HepG2 (cell line): ENCODE results near the gene ELANE. TPM values are rescaled to one million over a fixed set of nuclear protein-coding genes. Genes with fewer than 3 reads are reported as not detected.

Experiments
- ARNT ChIP-seq: fragments of 450-650 bp; IDR thresholded peaks from 2 replicates; pipeline ENCODE4 v1.6.1; 2017
- ATF1 ChIP-seq: IDR thresholded peaks from 2 replicates; pipeline ENCODE4 v1.6.1; 2016; ENCODE audit warnings: mild to moderate bottlenecking, control low read depth
- ATRX ChIP-seq: sonication (generic); formaldehyde crosslinking; IDR thresholded peaks from 2 replicates; pipeline ENCODE4 v1.4.0; 2020; ENCODE audit warnings: missing genetic modification reagents, borderline replicate concordance
- BCL6 ChIP-seq: IDR thresholded peaks from 2 replicates; pipeline ENCODE4 v1.6.1; 2016; ENCODE audit warnings: missing genetic modification reagents, missing compliant biosample characterization
- DMAP1 ChIP-seq: IDR thresholded peaks from 2 replicates; pipeline ENCODE4 v1.6.1; 2016
- ELF3 ChIP-seq: IDR thresholded peaks from 2 replicates; pipeline ENCODE4 v1.6.1; 2016; ENCODE audit warnings: missing genetic modification reagents, missing compliant biosample characterization
- ELF4 ChIP-seq: sonication (generic); formaldehyde crosslinking; IDR thresholded peaks from 2 replicates; pipeline ENCODE4 v1.5.0; 2020; ENCODE audit warnings: missing genetic modification reagents, mild to moderate bottlenecking, moderate library complexity, borderline replicate concordance
- JUND ChIP-seq: sonication (generic); formaldehyde crosslinking; IDR thresholded peaks from 2 replicates; pipeline ENCODE4 v1.8.0; 2022; ENCODE audit warnings: mild to moderate bottlenecking, missing genetic modification reagents
- KAT8 ChIP-seq: IDR thresholded peaks from 2 replicates; pipeline ENCODE4 v1.6.1; 2016; ENCODE audit warnings: missing genetic modification reagents, missing compliant biosample characterization
- KLF16 ChIP-seq, 2 experiments: sonication (generic) in 1 of 2; formaldehyde crosslinking in 1 of 2; IDR thresholded peaks; 2 replicates each; pipeline versions ENCODE4 v1.6.1 to v1.8.0; 2016 to 2023; ENCODE audit warnings: missing genetic modification reagents in 2 of 2, missing compliant biosample characterization in 1 of 2
- NFE2 ChIP-seq: sonication (generic); formaldehyde crosslinking; IDR thresholded peaks from 2 replicates; pipeline ENCODE4 v1.4.0; 2020; ENCODE audit warnings: missing genetic modification reagents
- NFYB ChIP-seq: sonication (generic); formaldehyde crosslinking; IDR thresholded peaks from 2 replicates; pipeline ENCODE4 v1.4.0; 2020; ENCODE audit warnings: missing genetic modification reagents
- ZFP41 ChIP-seq: sonication (generic); formaldehyde crosslinking; IDR thresholded peaks from 2 replicates; pipeline ENCODE4 v1.4.0; 2020; ENCODE audit warnings: mild to moderate bottlenecking, missing genetic modification reagents, borderline replicate concordance
- ZKSCAN8 ChIP-seq: IDR thresholded peaks from 2 replicates; pipeline ENCODE4 v1.6.1; 2016; ENCODE audit warnings: borderline replicate concordance, missing genetic modification reagents, missing compliant biosample characterization
- ZNF205 ChIP-seq: IDR thresholded peaks from 2 replicates; pipeline ENCODE4 v1.6.1; 2018; ENCODE audit warnings: missing biosample characterization, missing genetic modification reagents
- ZNF326 ChIP-seq: sonication (generic); formaldehyde crosslinking; IDR thresholded peaks from 2 replicates; pipeline ENCODE4 v1.4.0; 2020; ENCODE audit warnings: missing genetic modification reagents, borderline replicate concordance
- ZNF44 ChIP-seq: sonication (generic); formaldehyde crosslinking; IDR thresholded peaks from 2 replicates; pipeline ENCODE4 v1.5.1; 2020; ENCODE audit warnings: mild to moderate bottlenecking, missing genetic modification reagents
- ZNF441 ChIP-seq: sonication (generic); formaldehyde crosslinking; IDR thresholded peaks from 2 replicates; pipeline ENCODE4 v1.7.0; 2021; ENCODE audit warnings: missing genetic modification reagents, borderline replicate concordance
- ZSCAN12 ChIP-seq: sonication (generic); formaldehyde crosslinking; IDR thresholded peaks from 2 replicates; pipeline ENCODE4 v1.9.0; 2021; ENCODE audit warnings: mild to moderate bottlenecking, missing genetic modification reagents
- polyA plus RNA-seq, 8 experiments: library from polyadenylated mRNA; depleted of rRNA in 3 of 8; stranded (reverse) in 7 of 8; unstranded in 1 of 8; fragments of >200 nt; fragmentation: Illumina TruSeq in 4 of 8; extraction: Trizol in 4 of 8; gene quantifications; 2 replicates each; pipeline versions ENCODE4 v1.2.1 to v1.2.3, GENCODE V29; 2011 to 2016; ENCODE audit warnings: low read depth in 4 of 8, missing spikeins in 1 of 8, mixed read lengths in 1 of 8; ENCODE audit not compliant: insufficient read depth in 1 of 8
- total RNA-seq, 5 experiments: library from RNA; depleted of rRNA; stranded (reverse); fragments of >200 nt; fragmentation: Illumina TruSeq; extraction: Trizol; gene quantifications; 2 replicates each; pipeline ENCODE4 v1.2.3, GENCODE V29; 2016; ENCODE audit warnings: low read depth in 1 of 5
- TF ChIP-seq, protein P1 (sequence below): IDR thresholded peaks from 2 replicates; pipeline ENCODE4 v1.6.1; 2016; ENCODE audit warnings: missing genetic modification reagents, missing compliant biosample characterization
- TF ChIP-seq, protein P2 (sequence below): sonication (generic); formaldehyde crosslinking; IDR thresholded peaks from 2 replicates; pipeline ENCODE4 v1.4.0; 2020; ENCODE audit warnings: mild to moderate bottlenecking, missing genetic modification reagents
- TF ChIP-seq, protein P3 (sequence below): IDR thresholded peaks from 2 replicates; pipeline ENCODE4 v1.6.1; 2016; ENCODE audit warnings: low read depth, control low read depth

The ELANE gene
- total and polyA plus RNA-seq, 2 of the 13 experiments (the other 11 are each of a cell fraction or from before 2014, with no cell fraction given): not detected

DNA sequence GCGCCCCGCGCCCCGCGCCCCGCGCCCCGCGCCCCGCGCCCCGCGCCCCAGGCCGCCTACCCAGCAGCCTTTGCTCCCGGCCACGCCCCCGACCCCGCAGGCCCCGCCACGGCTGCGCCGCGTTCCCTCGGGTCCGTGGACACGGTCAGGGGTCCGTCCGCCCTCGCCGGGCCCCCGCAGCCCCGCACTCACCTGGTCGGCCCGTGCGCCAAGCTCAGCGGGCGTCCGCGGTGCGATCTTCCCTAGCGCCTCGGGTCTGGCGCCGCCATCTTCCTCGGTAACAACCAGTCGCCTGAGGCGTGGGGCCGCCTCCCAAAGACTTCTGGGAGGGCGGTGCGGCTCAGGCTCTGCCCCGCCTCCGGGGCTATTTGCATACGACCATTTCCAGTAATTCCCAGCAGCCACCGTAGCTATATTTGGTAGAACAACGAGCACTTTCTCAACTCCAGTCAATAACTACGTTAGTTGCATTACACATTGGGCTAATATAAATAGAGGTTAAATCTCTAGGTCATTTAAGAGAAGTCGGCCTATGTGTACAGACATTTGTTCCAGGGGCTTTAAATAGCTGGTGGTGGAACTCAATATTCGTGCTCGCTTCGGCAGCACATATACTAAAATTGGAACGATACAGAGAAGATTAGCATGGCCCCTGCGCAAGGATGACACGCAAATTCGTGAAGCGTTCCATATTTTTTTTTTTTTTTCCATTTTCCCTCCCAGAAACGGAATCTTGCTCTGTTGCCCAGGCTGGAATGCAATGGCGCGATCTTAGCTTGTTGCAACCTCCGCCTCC lies 41.0 kb downstream of the ELANE start, which contains the start of the genes MED16 and RNU6-9 (continued):
- 0 out of 2 replicates have a peak, but pooled peaks have one; percentile 51 for TF ChIP-seq ELF4 (CRISPR knock-in tag)
- peak; percentile 71 for TF ChIP-seq ATF1 (CRISPR knock-in tag)
- TF ChIP-seq BCL6 (CRISPR knock-in tag): peak; percentile 37; the same call in 1 of the 2 replicates
- TF ChIP-seq ZSCAN12 (CRISPR knock-in tag): no peak
- no peak for TF ChIP-seq NFE2
- TF ChIP-seq NFYB (CRISPR knock-in tag): no peak
- no peak for TF ChIP-seq ATRX (CRISPR knock-in tag)
- TF ChIP-seq, protein P1, sequence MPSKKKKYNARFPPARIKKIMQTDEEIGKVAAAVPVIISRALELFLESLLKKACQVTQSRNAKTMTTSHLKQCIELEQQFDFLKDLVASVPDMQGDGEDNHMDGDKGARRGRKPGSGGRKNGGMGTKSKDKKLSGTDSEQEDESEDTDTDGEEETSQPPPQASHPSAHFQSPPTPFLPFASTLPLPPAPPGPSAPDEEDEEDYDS (CRISPR knock-in tag): peak; percentile 72; the same call in 1 of the 2 replicates
- no peak; the same call in 1 of the 2 replicates for TF ChIP-seq ZNF205 (CRISPR knock-in tag)
- TF ChIP-seq ELF3 (CRISPR knock-in tag): 0 out of 2 replicates have a peak, but pooled peaks have one; percentile 43
- TF ChIP-seq DMAP1 (CRISPR knock-in tag): peak; percentile 67; the same call in 1 of the 2 replicates
- no peak for TF ChIP-seq ZNF441
- TF ChIP-seq ARNT: no peak
- TF ChIP-seq ZNF44 (CRISPR knock-in tag): no peak
- TF ChIP-seq KLF16 (CRISPR knock-in tag; IDR thresholded peaks at IDR 0.05): peak in 1 of 2 experiments; percentile 47; a peak in 1 of 4 replicates
- TF ChIP-seq, protein P2, sequence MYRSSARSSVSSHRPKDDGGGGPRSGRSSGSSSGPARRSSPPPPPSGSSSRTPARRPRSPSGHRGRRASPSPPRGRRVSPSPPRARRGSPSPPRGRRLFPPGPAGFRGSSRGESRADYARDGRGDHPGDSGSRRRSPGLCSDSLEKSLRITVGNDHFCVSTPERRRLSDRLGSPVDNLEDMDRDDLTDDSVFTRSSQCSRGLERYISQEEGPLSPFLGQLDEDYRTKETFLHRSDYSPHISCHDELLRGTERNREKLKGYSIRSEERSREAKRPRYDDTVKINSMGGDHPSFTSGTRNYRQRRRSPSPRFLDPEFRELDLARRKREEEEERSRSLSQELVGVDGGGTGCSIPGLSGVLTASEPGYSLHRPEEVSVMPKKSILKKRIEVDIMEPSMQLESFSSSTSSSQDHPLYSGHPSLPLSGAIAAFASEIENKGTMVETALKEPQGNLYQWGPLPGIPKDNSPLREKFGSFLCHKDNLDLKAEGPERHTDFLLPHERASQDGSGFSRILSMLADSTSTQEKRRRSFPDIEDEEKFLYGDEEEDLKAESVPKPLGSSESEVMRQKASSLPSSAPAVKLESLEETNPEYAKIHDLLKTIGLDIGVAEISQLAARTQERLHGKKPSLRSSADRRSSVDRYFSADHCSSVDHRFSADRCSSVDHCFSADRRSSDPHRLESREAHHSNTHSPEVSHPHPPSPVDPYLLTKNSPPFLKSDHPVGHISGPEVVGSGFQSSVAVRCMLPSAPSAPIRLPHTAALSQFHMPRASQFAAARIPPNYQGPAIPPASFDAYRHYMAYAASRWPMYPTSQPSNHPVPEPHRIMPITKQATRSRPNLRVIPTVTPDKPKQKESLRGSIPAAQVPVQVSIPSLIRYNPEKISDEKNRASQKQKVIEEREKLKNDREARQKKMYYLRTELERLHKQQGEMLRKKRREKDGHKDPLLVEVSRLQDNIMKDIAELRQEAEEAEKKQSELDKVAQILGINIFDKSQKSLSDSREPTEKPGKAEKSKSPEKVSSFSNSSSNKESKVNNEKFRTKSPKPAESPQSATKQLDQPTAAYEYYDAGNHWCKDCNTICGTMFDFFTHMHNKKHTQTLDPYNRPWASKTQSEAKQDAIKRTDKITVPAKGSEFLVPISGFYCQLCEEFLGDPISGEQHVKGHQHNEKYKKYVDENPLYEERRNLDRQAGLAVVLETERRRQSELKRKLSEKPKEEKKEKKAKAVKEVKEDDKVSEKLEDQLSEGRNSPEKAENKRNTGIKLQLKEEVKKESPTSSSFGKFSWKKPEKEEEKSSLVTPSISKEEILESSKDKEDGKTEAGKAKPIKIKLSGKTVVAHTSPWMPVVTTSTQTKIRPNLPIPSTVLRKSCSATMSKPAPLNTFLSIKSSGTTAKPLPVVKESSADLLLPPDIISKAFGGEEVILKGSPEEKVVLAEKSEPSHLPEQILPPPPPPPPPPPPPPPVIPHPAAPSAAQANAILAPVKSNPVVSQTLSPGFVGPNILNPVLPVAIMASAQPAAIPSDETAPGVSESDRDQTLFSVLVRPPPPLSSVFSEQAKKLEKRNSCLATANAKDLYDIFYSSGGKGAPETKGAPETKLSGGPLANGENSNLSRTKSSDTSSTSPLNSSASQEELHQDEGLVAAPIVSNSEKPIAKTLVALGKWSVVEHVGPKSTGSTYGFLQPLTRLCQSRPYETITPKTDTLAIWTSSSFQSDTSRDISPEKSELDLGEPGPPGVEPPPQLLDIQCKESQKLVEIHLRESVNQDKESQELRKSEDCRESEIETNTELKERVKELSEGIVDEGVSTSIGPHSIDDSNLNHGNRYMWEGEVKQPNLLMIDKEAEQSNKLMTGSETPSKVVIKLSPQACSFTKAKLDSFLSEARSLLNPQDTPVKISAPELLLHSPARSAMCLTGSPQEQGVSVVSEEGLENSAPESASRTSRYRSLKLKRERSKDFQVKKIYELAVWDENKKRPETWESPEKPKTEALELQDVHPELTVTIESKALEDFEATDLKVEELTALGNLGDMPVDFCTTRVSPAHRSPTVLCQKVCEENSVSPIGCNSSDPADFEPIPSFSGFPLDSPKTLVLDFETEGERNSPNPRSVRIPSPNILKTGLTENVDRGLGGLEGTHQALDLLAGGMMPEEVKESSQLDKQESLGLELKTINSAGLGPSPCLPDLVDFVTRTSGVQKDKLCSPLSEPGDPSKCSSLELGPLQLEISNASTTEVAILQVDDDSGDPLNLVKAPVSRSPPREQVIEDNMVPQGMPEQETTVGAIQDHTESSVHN: no peak
- TF ChIP-seq ZNF326 (CRISPR knock-in tag): no peak
- TF ChIP-seq, protein P3, sequence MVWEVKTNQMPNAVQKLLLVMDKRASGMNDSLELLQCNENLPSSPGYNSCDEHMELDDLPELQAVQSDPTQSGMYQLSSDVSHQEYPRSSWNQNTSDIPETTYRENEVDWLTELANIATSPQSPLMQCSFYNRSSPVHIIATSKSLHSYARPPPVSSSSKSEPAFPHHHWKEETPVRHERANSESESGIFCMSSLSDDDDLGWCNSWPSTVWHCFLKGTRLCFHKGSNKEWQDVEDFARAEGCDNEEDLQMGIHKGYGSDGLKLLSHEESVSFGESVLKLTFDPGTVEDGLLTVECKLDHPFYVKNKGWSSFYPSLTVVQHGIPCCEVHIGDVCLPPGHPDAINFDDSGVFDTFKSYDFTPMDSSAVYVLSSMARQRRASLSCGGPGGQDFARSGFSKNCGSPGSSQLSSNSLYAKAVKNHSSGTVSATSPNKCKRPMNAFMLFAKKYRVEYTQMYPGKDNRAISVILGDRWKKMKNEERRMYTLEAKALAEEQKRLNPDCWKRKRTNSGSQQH (CRISPR knock-in tag): peak; percentile 73; the same call in 1 of the 2 replicates
- TF ChIP-seq ZFP41 (CRISPR knock-in tag): no peak
- TF ChIP-seq JUND (CRISPR knock-in tag): 0 out of 2 replicates have a peak, but pooled peaks have one; percentile 9
- 0 out of 2 replicates have a peak, but pooled peaks have one; percentile 41 for TF ChIP-seq KAT8 (CRISPR knock-in tag)
- no peak for TF ChIP-seq ZKSCAN8
